H1 (cell line): ENCODE data around the gene CAMSAP1. TPM values are rescaled to one million over a fixed set of nuclear protein-coding genes. Genes with fewer than 3 reads are reported as not detected.

Experiments
- CTCF ChIA-PET: fragments of 300-600 bp; sonication (Branson Sonifier 250); formaldehyde crosslinking; loops from one replicate; lab custom pipeline; 2021; ENCODE audit not compliant: partially characterized antibody; lab: Charles Lee
- POLR2A ChIA-PET: fragments of 300-600 bp; sonication (Branson Sonifier 250); formaldehyde crosslinking; loops from one replicate; lab custom pipeline; 2021; ENCODE audit warnings: inconsistent platforms; ENCODE audit not compliant: partially characterized antibody; lab: Charles Lee
- DNase-seq, 2 experiments: peaks; one replicate each; pipeline versions ENCODE4 v3.0.0 to v3.0.0-alpha.2; 2010 to 2022; ENCODE audit warnings: low spot score in 2 of 2, low read depth in 1 of 2, mixed read lengths in 1 of 2
- FAIRE-seq: peaks from 2 replicates; lab custom pipeline; 2011; peaks lifted over from hg19 to GRCh38; lab: Jason Lieb, UNC
- H2AFZ ChIP-seq: 2 replicates; pipeline ENCODE4 v1.8.1; 2012; ENCODE audit warnings: low read length, inconsistent platforms
- H2AK5ac ChIP-seq: 2 replicates; pipeline ENCODE4 v1.6.1; 2013; ENCODE audit warnings: low read depth, low read length
- H2BK120ac ChIP-seq: replicated peaks from 2 replicates; pipeline ENCODE3; 2013; ENCODE audit warnings: low read depth, low read length, inconsistent platforms
- H2BK12ac ChIP-seq: 2 replicates; pipeline ENCODE4 v1.6.1; 2013; ENCODE audit warnings: low read depth, low read length
- H2BK15ac ChIP-seq: 2 replicates; pipeline ENCODE4 v1.6.1; 2013; ENCODE audit warnings: low read length
- H2BK20ac ChIP-seq: 2 replicates; pipeline ENCODE4 v1.6.1; 2013; ENCODE audit warnings: low read length
- H2BK5ac ChIP-seq: 2 replicates; pipeline ENCODE4 v1.6.1; 2013; ENCODE audit warnings: low read depth, low read length
- H3K14ac ChIP-seq: 2 replicates; pipeline ENCODE4 v1.6.1; 2013; ENCODE audit warnings: inconsistent platforms; ENCODE audit not compliant: insufficient read length
- H3K18ac ChIP-seq: 2 replicates; pipeline ENCODE4 v1.6.1; 2013; ENCODE audit warnings: low read length; ENCODE audit errors: extremely low read depth
- H3K23ac ChIP-seq: 2 replicates; pipeline ENCODE4 v1.6.1; 2013; ENCODE audit warnings: inconsistent platforms; ENCODE audit not compliant: insufficient read length
- H3K23me2 ChIP-seq: 2 replicates; pipeline ENCODE4 v1.6.1; 2013; ENCODE audit warnings: low read depth, low read length
- H3K27ac ChIP-seq: 2 replicates; pipeline ENCODE4 v1.6.1; 2011; ENCODE audit warnings: low read depth, low read length, inconsistent platforms
- H3K27me3 ChIP-seq, 4 experiments: replicated peaks in 1 of 4; 1 replicate in 1 of 4; 2 replicates in 3 of 4; pipeline versions ENCODE4 v1.6.1 to v1.8.1; 2011 to 2013; ENCODE audit warnings: low read length in 3 of 4, mild to moderate bottlenecking in 3 of 4, inconsistent platforms in 2 of 4, mixed read lengths in 2 of 4, moderate library complexity in 1 of 4; ENCODE audit not compliant: control insufficient read depth in 3 of 4, insufficient read depth in 3 of 4; ENCODE audit errors: extremely low read depth in 1 of 4
- H3K36me3 ChIP-seq, 4 experiments: 2 replicates each; pipeline versions ENCODE4 v1.6.1 to v1.8.1; 2011 to 2013; ENCODE audit warnings: mild to moderate bottlenecking in 4 of 4, low read length in 3 of 4, moderate library complexity in 2 of 4, control low read depth in 1 of 4, inconsistent platforms in 1 of 4; ENCODE audit not compliant: insufficient read depth in 4 of 4, control insufficient read depth in 2 of 4
- H3K4ac ChIP-seq: replicated peaks from 2 replicates; pipeline ENCODE3; 2013; ENCODE audit warnings: low read length, low read depth, mixed read lengths, inconsistent platforms; ENCODE audit not compliant: insufficient read length
- H3K4me1 ChIP-seq, 4 experiments: replicated peaks in 1 of 4; 1 replicate in 1 of 4; 2 replicates in 3 of 4; pipeline versions ENCODE4 v1.6.1 to v1.8.1; 2011 to 2013; ENCODE audit warnings: low read length in 3 of 4, inconsistent platforms in 2 of 4, mixed read lengths in 1 of 4; ENCODE audit not compliant: insufficient read depth in 4 of 4, control insufficient read depth in 3 of 4
- H3K4me2 ChIP-seq, 2 experiments: 2 replicates each; pipeline versions ENCODE4 v1.6.1 to v1.8.1; 2011 to 2013; ENCODE audit warnings: low read depth in 2 of 2, low read length in 2 of 2, control low read depth in 1 of 2, inconsistent platforms in 1 of 2, mild to moderate bottlenecking in 1 of 2; ENCODE audit not compliant: insufficient read depth in 1 of 2
- H3K4me3 ChIP-seq, 4 experiments: fragments of 200-600, 300-600 bp in 1 of 4; sonication (generic), shearing (Covaris generic), sonication (Bioruptor Twin) in 1 of 4; 2 replicates each; pipeline versions ENCODE4 v1.5.1 to v1.8.1; 2011 to 2016; ENCODE audit warnings: low read length in 4 of 4, low read depth in 3 of 4, control low read depth in 2 of 4, inconsistent platforms in 2 of 4, mild to moderate bottlenecking in 2 of 4, mixed read lengths in 1 of 4, moderate library complexity in 1 of 4; ENCODE audit not compliant: insufficient read depth in 2 of 4; ENCODE audit errors: extremely low read depth in 1 of 4
- H3K56ac ChIP-seq: replicated peaks from 2 replicates; pipeline ENCODE3; 2013; ENCODE audit warnings: low read depth, mild to moderate bottlenecking, mixed read lengths, low read length, inconsistent platforms; ENCODE audit not compliant: insufficient read length
- H3K79me1 ChIP-seq: 2 replicates; pipeline ENCODE4 v1.6.1; 2013; ENCODE audit warnings: low read depth, low read length, control low read depth
- H3K79me2 ChIP-seq, 2 experiments: 2 replicates each; pipeline versions ENCODE4 v1.6.1 to v1.8.1; 2012 to 2013; ENCODE audit warnings: low read length in 2 of 2, mild to moderate bottlenecking in 2 of 2, inconsistent platforms in 1 of 2; ENCODE audit not compliant: insufficient read depth in 2 of 2, control insufficient read depth in 1 of 2
- H3K9ac ChIP-seq, 4 experiments: replicated peaks in 1 of 4; 1 replicate in 1 of 4; 2 replicates in 3 of 4; pipeline versions ENCODE4 v1.6.1 to v1.8.1; 2011 to 2013; ENCODE audit warnings: low read depth in 3 of 4, low read length in 3 of 4, control low read depth in 2 of 4, mild to moderate bottlenecking in 2 of 4, moderate library complexity in 2 of 4, inconsistent platforms in 1 of 4; ENCODE audit errors: extremely low read depth in 1 of 4
- H3K9me3 ChIP-seq, 2 experiments: 2 replicates each; pipeline versions ENCODE4 v1.6.1 to v1.8.1; 2012 to 2013; ENCODE audit warnings: mild to moderate bottlenecking in 2 of 2, moderate library complexity in 2 of 2, control low read depth in 1 of 2, inconsistent platforms in 1 of 2, low read depth in 1 of 2, low read length in 1 of 2, mixed read lengths in 1 of 2; ENCODE audit not compliant: insufficient read depth in 2 of 2
- H4K20me1 ChIP-seq, 2 experiments: replicated peaks in 1 of 2; 2 replicates each; pipeline versions ENCODE3 to v1.8.1; 2011 to 2013; ENCODE audit warnings: inconsistent platforms in 2 of 2, low read length in 2 of 2, mild to moderate bottlenecking in 1 of 2; ENCODE audit not compliant: insufficient read depth in 2 of 2, control insufficient read depth in 1 of 2
- H4K5ac ChIP-seq: 2 replicates; pipeline ENCODE4 v1.6.1; 2013; ENCODE audit warnings: low read length, low read depth, mixed read lengths, inconsistent platforms; ENCODE audit not compliant: insufficient read length
- H4K8ac ChIP-seq: 2 replicates; pipeline ENCODE4 v1.8.0; 2013; ENCODE audit warnings: mild to moderate bottlenecking, moderate library complexity, low read length, inconsistent platforms; ENCODE audit not compliant: insufficient read depth; ENCODE audit errors: extremely low read depth
- H4K91ac ChIP-seq: replicated peaks from 2 replicates; pipeline ENCODE3; 2013; ENCODE audit warnings: low read length, mixed read lengths, inconsistent platforms; ENCODE audit not compliant: insufficient read length
- BACH1 ChIP-seq: IDR thresholded peaks from 2 replicates; pipeline ENCODE4 v1.6.1; 2012; ENCODE audit warnings: low read length, improper control_type of control experiment
- EP300 ChIP-seq, 2 experiments: IDR thresholded peaks; 1 replicate in 1 of 2; 2 replicates in 1 of 2; pipeline ENCODE4 v1.6.1; 2011 to 2012; ENCODE audit warnings: low read depth in 2 of 2, low read length in 2 of 2, mild to moderate bottlenecking in 2 of 2, borderline replicate concordance in 1 of 2, inconsistent platforms in 1 of 2, moderate library complexity in 1 of 2
- NRF1 ChIP-seq: IDR thresholded peaks from 2 replicates; pipeline ENCODE4 v1.6.1; 2011; ENCODE audit warnings: mild to moderate bottlenecking, low read depth, low read length, improper control_type of control experiment
- RAD21 ChIP-seq, 2 experiments: IDR thresholded peaks in 1 of 2; conservative IDR thresholded peaks in 1 of 2; 2 replicates each; pipeline ENCODE4 v1.6.1; 2011; ENCODE audit warnings: low read depth in 2 of 2, low read length in 2 of 2, improper control_type of control experiment in 1 of 2, inconsistent platforms in 1 of 2, mild to moderate bottlenecking in 1 of 2, moderate library complexity in 1 of 2
- SIN3A ChIP-seq, 2 experiments: IDR thresholded peaks in 1 of 2; conservative IDR thresholded peaks in 1 of 2; 2 replicates each; pipeline ENCODE4 v1.6.1; 2011 to 2012; ENCODE audit warnings: low read length in 2 of 2, improper control_type of control experiment in 1 of 2, low read depth in 1 of 2, mild to moderate bottlenecking in 1 of 2
- TCF12 ChIP-seq: IDR thresholded peaks from 2 replicates; pipeline ENCODE4 v1.6.1; 2011; ENCODE audit warnings: low read depth, mild to moderate bottlenecking, low read length
- WGBS, 2 experiments: shearing (Covaris generic) in 1 of 2; methylation state at CpG; one replicate each; pipeline versions ENCODE4 v1.1.6 to v1.1.7; 2013 to 2015; ENCODE audit warnings: low lambda C conversion rate in 2 of 2, mixed read lengths in 2 of 2, inconsistent platforms in 1 of 2, low coverage in 1 of 2, missing lambda C conversion rate in 1 of 2; ENCODE audit not compliant: insufficient replicate concordance in 2 of 2, insufficient coverage in 1 of 2, insufficient read length in 1 of 2; ENCODE audit errors: extremely low coverage in 1 of 2, missing lambda C conversion rate in 1 of 2; 5-methylcytosine and 5-hydroxymethylcytosine counted together
- polyA plus RNA-seq, 7 experiments: library from polyadenylated mRNA; depleted of rRNA in 3 of 7; stranded (reverse) in 5 of 7; unstranded in 2 of 7; fragments of >200 nt in 5 of 7; fragments of 200-250 nt in 2 of 7; gene quantifications; 1 replicate in 5 of 7; 2 replicates in 1 of 7; 4 replicates in 1 of 7; pipeline versions ENCODE4 v1.2.1 to v1.2.3, GENCODE V29; 2011 to 2013; ENCODE audit warnings: missing spikeins in 2 of 7, mixed read lengths in 2 of 7
- total RNA-seq: library from RNA; stranded (reverse); fragmentation: NEBNext Ultra II Directional; extraction: Animal tissue kit (Norgen Biotek cat#: 25700); gene quantifications from 2 replicates; pipeline ENCODE4 v1.2.1, GENCODE V29; 2021

CAMSAP1 gene
- total and polyA plus RNA-seq, 2 of the 8 experiments (the other 6 are each of a cell fraction or from before 2014, with no cell fraction given): 13.4 to 44.0 TPM

- Histone ChIP-seq H3K79me1 (peaks cover 5% of the 10 kb centered on the region; the same call in 1 of the 2 replicates), H4K91ac (no peak overlapping the region), H2BK12ac (no peak overlapping the region), H4K20me1 (peaks cover 3 to 9% of the 10 kb centered on the region in 2 experiments), H3K56ac (no peak overlapping the region), H4K5ac (no peak overlapping the region), H3K4me2 (no peak overlapping the region), H3K18ac (no peak overlapping the region), H2AK5ac (no peak overlapping the region), H3K27me3 (no peaks in the 10 kb centered on the region), H3K9me3 (no peaks in the 10 kb centered on the region), H3K4me3 (no peak overlapping the region), H3K23ac (no peak overlapping the region), H3K9ac (no peak overlapping the region), H4K8ac (no peak overlapping the region), H2BK120ac (no peak overlapping the region), H2BK5ac (no peak overlapping the region), H3K14ac (no peak overlapping the region), H3K36me3 (peaks cover 0 to 4% (median 2%) of the 10 kb centered on the region in 4 experiments; a peak in 4 of 8 replicates), H3K4ac (no peak overlapping the region), H2BK15ac (no peak overlapping the region), H3K23me2 (no peaks in the 10 kb centered on the region), H3K79me2 (peaks cover 0 to 78% of the 10 kb centered on the region in 2 experiments; a peak in 2 of 4 replicates), H2BK20ac (no peak overlapping the region), H2AFZ (no peak overlapping the region), H3K27ac (no peak overlapping the region), H3K4me1 (no peaks in the 10 kb centered on the region; a peak in 1 of 7 replicates)
- 93% methylated on average over 1 of the region's 1 CpG; no CpG with 5 or more reads in 1 of the 2 experiments for WGBS, 2 experiments
- ChIA-PET CTCF (interaction anchor here (1.7 to 2.1 kb wide), 2 partner anchors 10 kb away, joined by 5 to 9 read pairs; no protein-coding TSS in a partner anchor), POLR2A (interaction anchor here (1.3 kb wide), 1 partner anchor 10 kb away, joined by 3 read pairs; no protein-coding TSS in a partner anchor)
- DNase-seq (no peak), FAIRE-seq (no peak)
- TF ChIP-seq SIN3A (conservative IDR thresholded peaks at IDR 0.05 in 1 of 2, IDR thresholded peaks at IDR 0.05 in 1 of 2; ENCODE audit: low read depth in 1 of 2, low read length in 2 of 2) (no peak), EP300 (IDR thresholded peaks at IDR 0.05; ENCODE audit: borderline replicate concordance in 1 of 2, low read depth in 2 of 2, low read length in 2 of 2) (no peak), BACH1 (no peak), TCF12 (no peak), RAD21 (IDR thresholded peaks at IDR 0.05 in 1 of 2, conservative IDR thresholded peaks at IDR 0.05 in 1 of 2; ENCODE audit: low read depth in 2 of 2, low read length in 2 of 2) (no peak), NRF1 (no peak)
Observed at GRCh38 chr9:135830496-135830895, 76.8 kb downstream of the CAMSAP1 start.
